NCI-H1105 (cell line): ENCODE measurements around the gene ARMC7.
"Not testable (repeated sequence)": the region's sequence is repeated elsewhere in the genome, so short reads cannot be mapped to it uniquely, and the experiment has no call there.

Experiments used
- DNase-seq: peaks from one replicate; lab custom pipeline; 2025; lab: John Stamatoyannopoulos, UW

The ARMC7 gene

DNA sequence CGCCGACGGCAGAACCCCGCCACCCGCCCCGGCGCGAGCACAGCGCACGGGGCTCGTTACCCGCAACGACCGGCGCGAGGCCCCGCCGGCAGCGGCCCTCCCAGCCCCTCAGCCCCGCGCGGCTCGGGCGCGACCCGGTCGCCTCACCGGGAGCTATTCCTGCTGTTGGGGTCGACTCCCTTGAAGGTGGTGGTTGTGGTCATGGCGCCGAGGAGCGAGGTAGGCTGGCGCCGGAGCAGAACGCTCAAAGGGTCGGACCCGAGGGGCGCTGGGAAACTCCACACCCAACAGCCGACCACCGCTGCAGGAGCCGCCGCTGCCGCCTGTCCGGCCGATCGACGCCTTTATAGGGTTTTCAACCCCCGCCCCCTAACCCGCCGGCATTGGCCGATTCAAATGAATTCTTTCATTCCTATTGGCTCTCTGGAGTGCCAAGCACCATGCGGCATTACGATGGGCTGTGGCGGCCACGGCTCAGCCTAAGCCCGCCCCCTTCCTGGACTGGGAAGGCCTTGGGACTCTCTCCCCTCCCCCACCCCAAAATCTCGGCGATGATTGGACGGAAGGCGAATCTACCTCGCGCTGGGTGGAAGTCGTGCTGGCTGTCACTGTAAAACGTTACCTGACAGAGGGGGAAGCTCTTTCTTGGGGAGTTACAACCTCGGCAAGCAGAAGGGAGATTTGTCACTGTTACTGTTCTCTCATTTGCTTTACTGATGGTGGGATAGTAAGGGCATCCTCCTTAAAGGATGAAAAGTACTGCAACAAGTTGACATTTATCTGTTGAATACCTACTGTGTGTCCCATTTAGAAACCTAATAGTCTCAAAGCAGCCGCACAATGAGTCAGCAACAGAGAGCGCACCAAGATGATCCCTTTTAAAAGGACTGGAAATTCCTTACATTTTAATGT, 44.7 kb downstream of the ARMC7 start, which contains the start of gene JPT1:
Gene JPT1 (minus strand): TSS at position 318 of the 912 bp plus-strand sequence. CDS start 115 bp downstream, at position 203.
- DNase-seq: peak; percentile 97

DNA sequence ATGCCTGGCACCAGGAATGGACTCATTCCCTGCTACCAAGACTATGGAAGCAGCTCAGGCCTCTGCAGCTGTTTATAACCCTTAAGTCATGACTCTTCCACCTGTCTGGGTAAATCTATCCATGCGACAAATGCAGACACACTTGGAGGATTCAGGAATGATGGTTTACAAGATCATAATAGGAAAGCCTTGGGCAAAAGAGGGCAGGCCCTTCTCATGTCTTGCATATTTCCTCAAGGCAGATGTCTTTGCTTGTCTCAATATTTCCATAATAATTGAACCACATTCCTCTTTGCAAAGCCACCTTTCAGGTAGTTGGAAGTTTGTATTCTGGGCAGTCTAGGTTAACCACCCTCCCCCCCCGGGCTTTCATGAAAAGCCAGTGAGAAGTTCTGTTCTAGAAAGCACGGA, 45.4 kb downstream of the ARMC7 start:
- no peak for DNase-seq

DNA sequence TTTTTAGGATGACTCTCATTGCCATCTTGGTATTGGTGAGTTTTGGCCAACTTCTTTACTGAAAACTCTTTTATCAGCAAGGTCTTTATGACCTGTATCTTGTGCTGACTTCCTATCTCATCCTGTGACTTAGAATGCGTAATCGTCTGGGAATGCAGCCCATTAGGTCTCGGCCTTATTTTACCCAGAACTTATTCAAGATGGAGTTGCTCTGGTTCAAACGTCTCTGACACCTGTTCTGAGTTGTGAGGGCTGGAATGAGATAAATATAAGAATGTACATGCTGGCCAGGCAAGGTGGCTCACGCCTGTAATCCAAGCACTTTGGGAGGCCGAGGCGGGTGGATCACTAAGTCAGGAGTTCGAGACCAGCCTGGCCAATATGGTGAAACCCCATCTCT, 48.7 kb downstream of the ARMC7 start:
- DNase-seq: not testable (repeated sequence)

DNA sequence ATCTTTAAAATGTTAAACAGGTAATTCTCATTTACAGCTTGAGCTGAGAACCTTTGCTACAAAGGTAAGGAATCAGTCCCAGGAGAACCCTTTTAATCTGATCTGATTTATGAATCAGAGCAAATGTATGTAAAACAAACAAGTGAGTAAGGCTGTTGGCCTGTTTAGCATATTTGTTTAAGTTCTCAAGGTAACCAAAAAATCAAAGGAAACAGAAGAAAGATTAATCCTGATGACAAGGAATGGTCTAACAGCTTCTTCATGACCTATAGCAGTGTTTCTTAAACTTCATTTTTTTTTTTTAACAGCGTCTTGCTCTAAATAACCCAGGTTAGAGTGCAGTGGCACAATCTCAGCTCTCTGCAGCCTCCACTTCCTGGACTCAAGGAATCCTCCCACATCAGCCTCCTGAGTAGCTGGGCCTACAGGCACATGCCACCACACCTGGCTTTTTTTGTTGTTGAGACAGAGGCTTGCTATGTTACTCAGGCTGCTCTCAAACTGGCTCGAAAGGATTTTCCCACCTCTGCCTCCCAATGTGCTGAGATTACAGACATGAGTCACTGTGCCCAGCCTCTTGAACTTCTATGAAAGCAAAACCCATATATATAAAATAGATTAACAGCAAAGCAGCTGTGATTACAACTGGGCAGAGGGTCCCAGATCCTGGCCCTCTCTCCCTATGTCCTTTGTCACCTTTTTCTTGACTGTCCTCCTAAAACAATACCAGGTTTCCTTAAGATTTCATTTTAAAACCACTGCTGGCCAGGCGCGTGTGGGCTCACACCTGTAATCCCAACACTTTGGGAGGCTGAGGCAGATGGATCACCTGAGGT, 49.6 kb downstream of the ARMC7 start:
- no peak for DNase-seq

DNA sequence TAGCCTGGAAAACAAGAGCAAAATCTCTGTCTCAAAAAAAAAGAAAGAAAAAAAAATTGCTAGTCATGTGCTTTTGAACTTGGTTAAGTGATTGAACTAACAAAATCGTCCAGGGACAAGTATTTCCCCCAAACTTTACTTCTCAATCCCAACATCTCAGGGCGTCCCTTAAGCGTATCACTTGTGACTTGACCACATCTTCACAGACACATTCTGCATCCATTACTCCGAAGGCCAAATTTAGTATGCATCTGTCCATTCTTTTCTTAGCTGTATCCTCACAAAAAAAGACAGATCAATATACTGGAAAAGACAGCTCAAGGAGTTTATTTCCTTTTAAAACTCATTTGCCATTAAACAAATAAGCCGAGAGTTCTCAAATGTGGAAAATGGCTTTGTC, 50.4 kb downstream of the ARMC7 start:
- DNase-seq: no peak

DNA sequence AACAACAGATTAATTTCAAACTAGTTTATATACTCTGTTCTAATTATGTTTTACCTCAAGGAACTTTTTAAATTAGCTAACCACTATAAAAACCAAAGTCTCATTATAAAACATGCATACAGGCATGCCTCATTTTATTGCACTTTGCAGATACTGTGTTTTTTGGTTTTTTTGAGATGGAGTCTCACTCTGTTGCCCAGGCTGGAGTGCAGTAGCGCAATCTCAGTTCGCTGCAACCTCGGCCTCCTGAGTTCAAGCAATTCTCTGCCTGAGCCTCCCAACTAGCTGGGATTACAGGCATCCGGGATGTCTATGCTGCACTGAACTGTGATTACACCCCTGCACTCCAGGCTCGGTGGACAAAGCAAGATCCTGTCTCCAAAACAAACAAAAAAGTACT, 53.3 kb downstream of the ARMC7 start:
- no peak for DNase-seq

DNA sequence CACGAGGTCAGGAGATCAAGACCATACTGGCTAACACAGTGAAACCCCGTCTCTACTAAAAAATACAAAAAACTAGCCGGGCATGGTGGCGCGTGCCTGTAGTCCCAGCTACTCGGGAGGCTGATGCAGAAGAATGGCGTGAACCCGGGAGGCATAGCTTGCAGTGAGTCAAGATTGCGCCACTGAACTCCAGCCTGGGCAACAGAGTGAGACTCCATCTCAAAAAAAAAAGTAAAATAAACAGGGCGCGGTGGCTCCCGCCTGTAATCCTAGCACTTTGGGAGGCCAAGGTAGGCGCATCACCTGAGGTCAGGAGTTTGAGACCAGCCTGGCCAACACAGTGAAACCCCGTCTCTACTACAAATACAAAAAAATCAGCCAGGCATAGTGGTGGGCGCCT, 54.8 kb downstream of the ARMC7 start:
- not testable (repeated sequence) for DNase-seq

DNA sequence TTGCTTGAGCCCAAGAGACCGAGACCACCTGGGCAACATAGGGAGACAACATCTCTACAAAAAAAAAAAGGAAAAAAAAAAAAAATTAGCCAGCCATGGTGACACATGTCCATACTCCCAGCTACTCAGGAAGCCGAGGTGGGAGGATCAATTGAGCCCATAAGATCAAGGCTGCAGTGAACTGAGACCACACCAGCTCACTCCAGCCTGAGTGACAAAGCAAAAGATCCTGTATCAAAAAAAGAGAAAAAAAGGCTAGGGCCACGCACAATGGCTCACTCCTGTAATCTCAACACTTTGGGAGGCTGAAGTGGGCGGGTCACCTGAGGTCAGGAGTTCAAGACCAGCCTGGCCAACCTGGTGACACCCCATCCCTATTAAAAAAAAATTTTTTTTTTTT, 59.2 kb downstream of the ARMC7 start:
- no peak for DNase-seq

DNA sequence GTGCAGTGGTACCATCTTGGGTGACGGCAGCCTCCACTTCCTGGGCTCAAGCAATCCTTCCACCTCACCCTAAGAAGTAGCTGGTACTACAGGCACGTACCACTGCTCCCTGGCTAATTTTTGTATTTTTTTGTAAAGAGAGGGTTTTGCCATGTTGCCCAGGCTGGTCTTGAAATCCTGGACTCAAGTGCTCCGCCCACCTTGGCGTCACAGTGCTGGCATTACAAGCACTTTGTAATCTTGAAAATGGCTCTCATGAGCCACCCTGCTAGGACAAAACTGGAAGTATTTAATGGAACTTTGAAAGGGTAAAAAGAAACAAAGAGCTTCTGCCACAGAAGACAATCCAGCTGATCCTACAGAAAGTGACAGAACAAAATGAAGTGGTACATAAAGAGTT, 63.8 kb downstream of the ARMC7 start:
- no peak for DNase-seq

DNA sequence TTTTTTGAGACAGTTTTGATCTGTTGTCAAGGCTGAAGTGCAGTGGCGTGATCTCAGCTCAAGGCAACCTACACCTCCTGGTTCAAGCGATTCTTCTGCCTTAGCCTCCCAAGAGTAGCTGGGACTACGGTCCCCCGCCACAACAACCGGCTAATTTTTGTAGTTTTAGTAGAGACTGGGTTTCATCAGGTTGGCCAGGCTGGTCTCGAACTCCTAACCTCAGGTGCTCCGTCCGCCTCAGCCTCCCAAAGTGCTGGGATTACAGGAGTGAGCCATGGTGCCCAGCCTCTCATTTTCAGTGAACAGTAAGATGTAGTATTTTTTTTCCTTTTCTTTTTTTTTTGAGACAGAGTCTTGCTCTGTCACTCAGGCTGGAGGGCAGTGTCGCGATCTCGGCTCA, 65.2 kb downstream of the ARMC7 start:
- no peak for DNase-seq

DNA sequence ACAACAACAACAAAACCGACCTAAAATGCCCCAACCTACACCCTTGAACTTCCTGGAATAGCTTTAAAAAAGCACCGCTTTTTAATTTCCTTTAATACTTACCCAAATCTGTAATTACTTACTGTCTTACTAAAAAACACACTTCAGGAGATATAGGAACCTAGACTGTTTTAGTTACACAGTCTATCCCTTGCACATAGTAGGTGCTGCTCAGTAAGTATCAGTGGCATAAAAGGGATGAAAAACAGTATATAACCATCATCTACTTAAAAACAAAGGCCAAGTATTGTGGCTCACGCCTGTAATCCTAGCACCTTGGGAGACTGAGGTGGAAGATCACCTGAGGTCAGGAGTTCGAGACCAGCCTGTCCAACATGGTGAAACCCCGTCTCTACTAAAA, 66.9 kb downstream of the ARMC7 start:
- DNase-seq: no peak

DNA sequence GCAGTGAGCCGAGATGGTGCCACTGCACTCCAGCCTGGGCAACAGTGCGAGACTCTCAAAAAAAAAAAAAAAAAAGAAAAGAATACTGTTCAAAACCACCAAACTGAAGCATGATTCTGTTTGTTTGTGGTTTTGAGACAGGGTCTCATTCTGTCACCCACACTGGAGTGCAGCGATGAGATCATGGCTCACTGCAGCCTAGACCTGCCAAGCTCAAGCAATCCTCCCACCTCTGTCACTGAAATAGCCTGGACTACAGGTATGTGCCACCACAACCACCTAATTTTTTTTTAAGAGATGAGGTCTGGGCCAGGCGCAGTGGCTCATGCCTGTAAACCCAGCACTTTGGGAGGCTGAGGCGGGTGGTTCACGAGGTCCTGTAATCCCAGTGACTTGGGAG, 68.7 kb downstream of the ARMC7 start:
- no peak for DNase-seq
